ENCODE data around the gene GARNL3.

GARNL3 gene

DNA sequence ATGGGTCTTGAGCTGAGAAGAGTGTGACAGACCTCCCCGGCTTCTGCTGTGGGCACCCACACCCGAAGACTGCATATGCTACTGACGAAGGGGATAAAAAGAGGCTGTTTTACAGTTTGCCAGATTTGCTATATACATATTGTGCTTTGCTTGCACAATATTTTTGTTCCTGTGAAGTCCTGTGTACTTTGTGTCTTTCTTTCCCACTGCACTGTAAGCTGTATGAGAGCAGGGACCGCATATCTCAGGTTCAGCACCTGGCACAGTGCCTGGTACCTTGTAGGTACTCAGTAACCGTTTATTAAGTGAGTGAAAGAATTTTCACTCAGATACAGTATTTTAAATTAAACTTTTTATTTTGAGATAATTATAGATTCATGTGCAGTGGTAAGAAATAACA is 8.2 kb upstream of the GARNL3 start:
- ChIA-PET CTCF (no interaction called here), POLR2A (ENCODE audit: low non-redundant PET) (no interaction called here)
- no peak for DNase-seq (ENCODE audit: low spot score)
- TF ChIP-seq, protein P1, sequence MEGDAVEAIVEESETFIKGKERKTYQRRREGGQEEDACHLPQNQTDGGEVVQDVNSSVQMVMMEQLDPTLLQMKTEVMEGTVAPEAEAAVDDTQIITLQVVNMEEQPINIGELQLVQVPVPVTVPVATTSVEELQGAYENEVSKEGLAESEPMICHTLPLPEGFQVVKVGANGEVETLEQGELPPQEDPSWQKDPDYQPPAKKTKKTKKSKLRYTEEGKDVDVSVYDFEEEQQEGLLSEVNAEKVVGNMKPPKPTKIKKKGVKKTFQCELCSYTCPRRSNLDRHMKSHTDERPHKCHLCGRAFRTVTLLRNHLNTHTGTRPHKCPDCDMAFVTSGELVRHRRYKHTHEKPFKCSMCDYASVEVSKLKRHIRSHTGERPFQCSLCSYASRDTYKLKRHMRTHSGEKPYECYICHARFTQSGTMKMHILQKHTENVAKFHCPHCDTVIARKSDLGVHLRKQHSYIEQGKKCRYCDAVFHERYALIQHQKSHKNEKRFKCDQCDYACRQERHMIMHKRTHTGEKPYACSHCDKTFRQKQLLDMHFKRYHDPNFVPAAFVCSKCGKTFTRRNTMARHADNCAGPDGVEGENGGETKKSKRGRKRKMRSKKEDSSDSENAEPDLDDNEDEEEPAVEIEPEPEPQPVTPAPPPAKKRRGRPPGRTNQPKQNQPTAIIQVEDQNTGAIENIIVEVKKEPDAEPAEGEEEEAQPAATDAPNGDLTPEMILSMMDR (conservative IDR thresholded peaks at IDR 0.05; ENCODE audit: low read depth), result no peak
- H3K27ac ChIP-seq, result no peak overlapping the region

DNA sequence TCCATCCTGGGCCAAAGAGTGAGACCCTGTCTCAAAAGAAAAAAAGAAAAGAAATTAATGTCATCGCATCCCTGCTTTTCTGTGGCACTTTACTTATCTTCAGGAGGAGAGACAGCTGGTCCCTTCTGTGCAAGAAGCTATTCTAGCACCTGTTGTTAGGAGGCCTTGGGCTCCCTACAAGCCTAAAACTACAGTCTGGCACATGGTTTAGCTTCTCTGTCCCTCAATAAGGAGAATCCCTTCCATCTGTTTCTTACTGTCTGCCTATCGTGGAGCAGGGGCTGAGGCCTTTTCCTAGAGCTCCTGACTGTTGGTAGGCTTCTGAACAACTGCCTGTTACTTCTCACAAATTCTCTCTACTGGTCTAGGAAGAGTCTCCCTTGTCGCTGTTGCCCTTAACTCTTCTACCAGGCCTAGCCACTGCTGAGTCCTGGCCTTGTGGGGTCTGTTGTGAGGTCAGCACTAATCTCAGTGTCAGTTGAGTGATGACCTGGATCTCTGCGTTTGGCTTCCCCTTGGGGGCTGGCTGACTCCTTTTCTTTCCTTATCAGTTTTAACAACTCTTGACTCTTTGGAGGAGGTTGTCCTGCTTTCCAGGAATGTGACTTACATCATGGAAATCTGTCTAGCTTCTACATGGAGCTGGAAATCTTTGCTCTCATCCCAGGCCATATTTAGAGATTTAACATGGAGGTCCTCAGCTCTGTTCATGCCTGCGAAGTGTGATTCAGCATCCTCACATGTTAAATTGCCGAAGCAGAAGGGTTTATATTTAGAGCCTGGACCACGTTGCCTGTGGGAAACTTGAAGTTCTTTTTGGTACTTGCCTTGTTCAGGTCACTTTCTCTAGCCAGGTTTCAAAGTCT is 5.7 kb upstream of the GARNL3 start:
- ChIA-PET POLR2A (ENCODE audit: low non-redundant PET) (no interaction called here), CTCF (no interaction called here)
- DNase-seq (ENCODE audit: low spot score), result no peak
- TF ChIP-seq, protein P1 (conservative IDR thresholded peaks at IDR 0.05; ENCODE audit: low read depth), result no peak
- H3K27ac ChIP-seq, result no peak overlapping the region

DNA sequence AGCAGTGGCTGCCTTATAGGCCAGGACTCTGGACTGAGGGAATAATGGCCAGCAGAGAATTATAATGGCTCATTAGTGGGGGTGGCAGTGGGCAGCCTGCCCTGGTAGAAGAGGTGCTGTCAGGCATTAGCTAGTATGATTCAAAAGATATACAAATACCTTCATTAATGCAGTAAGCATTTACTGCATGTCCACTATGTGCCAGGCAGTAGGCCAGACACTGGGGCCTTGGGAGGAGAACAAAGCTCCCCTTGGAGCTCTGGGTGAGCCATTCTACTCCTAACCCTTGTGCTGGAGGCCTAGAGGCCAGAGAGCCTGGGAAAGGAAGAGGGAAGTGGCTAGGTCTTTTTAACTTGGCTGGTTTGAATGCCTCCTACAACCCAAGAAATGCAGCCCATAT is 2.0 kb upstream of the GARNL3 start:
- TF ChIP-seq, protein P1 (conservative IDR thresholded peaks at IDR 0.05; ENCODE audit: low read depth), result no peak
- DNase-seq (ENCODE audit: low spot score), result no peak
- CTCF ChIA-PET, result interaction anchor here (0.5 kb wide), 1 partner anchor 179 kb away, joined by 3 read pairs; no protein-coding TSS in a partner anchor
- H3K27ac ChIP-seq, result no peak overlapping the region
- POLR2A ChIA-PET (ENCODE audit: low non-redundant PET), result no interaction called here

DNA sequence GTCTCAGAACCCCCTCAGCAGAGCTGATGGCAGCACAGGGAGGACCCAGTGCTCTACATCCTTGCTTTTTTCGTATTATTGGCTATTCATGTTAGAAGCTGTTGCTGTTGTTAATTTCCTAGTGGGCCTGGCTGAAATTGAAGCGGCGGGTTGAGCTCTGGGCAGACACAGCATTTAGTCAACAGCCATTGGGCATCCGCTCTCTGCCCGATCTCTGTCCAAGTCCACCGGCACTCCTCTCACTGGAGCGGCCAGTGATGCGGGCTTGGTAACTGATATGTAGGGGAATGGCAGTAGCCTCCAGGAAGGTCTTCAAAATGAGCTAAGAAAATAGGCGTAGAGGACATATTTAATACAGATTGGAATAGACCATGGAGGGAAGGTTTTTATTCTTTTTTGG is 1.3 kb upstream of the GARNL3 start:
- CTCF ChIA-PET, result interaction anchor here (0.5 to 0.6 kb wide), 2 partner anchors 178 to 181 kb away, joined by 3 to 4 read pairs; no protein-coding TSS in a partner anchor
- no peak for DNase-seq (ENCODE audit: low spot score)
- TF ChIP-seq, protein P1 (conservative IDR thresholded peaks at IDR 0.05; ENCODE audit: low read depth), result no peak
- POLR2A ChIA-PET (ENCODE audit: low non-redundant PET), result no interaction called here
- H3K27ac ChIP-seq, result no peak overlapping the region

DNA sequence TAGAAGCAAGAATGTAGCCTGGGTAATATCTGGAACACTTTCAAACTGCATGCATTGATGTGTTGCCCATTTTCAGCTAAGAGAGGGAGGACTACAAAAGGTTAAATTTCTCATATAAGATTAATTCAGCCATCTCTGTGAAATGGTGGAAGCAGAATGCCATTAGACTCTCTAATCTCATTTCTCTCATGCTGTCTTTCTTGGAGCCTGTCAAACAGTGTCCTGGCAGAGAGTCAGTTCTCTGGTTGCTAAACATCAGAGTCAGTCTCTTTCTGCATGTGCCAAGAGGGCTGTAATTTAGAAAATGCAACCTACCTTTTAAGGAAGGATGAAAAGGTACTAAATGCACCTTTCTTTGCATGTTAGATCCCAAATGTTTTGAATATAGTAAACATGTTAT is 910 bp upstream of the GARNL3 start:
- no peak for DNase-seq (ENCODE audit: low spot score)
- CTCF ChIA-PET, result interaction anchor here (0.6 kb wide), 1 partner anchor 181 kb away, joined by 4 read pairs; no protein-coding TSS in a partner anchor
- POLR2A ChIA-PET (ENCODE audit: low non-redundant PET), result no interaction called here
- TF ChIP-seq, protein P1 (conservative IDR thresholded peaks at IDR 0.05; ENCODE audit: low read depth), result no peak
- no peak overlapping the region for H3K27ac ChIP-seq

DNA sequence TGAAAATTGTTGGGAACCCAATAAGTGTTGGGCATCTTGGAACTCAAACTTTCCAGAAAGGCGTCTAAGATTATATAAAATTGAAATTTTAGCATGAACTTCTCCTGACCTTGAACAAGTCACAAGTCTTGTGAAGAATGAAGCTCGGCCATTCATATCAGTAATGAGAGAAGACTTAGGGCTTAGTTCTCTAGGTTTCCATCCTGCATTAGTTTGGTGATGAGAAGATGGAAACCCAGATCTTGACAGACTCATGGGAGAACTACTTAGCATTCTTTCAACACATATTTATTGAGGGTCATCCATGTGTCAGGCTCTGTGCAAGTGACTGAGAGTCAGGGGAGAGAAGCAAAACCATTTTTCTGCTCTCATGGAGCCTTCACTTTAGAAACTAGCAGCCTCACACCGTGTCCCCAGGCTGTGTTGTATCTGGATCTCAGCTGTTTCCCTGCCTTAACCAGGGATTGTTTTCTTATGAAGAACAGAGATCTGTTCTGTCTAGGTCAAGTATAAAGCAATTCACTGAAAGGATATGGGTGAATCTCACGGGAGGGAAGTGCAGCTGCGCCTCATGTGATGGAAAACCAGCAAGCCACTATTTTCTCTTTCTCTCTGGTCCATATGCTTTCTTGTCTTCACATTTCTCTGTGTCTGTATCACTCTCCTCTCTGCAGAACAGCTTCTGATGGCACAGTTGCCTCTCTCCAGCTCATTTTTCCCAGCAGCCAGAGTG is 3.4 kb downstream of the GARNL3 start:
- DNase-seq (ENCODE audit: low spot score), result no peak
- H3K27ac ChIP-seq, result no peak overlapping the region
- TF ChIP-seq, protein P1 (conservative IDR thresholded peaks at IDR 0.05; ENCODE audit: low read depth), result no peak
- ChIA-PET POLR2A (ENCODE audit: low non-redundant PET) (no interaction called here), CTCF (no interaction called here)

Data from RWPE1 (cell line).